Measurements from ENCODE around the gene GPC3.

- no peak for TF ChIP-seq CTCF (IDR thresholded peaks at IDR 0.05; ENCODE audit: low read depth, low read length, poor library complexity, severe bottlenecking)
- no peak for TF ChIP-seq EZH2phosphoT487 (IDR thresholded peaks at IDR 0.05; ENCODE audit: borderline replicate concordance, low read length)
These were observed 5.7 kb downstream of the GPC3 start for GRCh38 chrX:133979641-133980230.

Data from DOHH2 (cell line).